ENCODE measurements around the gene DNAJC5G.
"Not testable (repeated sequence)": the region's sequence is repeated elsewhere in the genome, so short reads cannot be mapped to it uniquely, and the experiment has no call there.

DNAJC5G gene

GRCh38 chr2:27255187-27255586 is 20.0 kb upstream of the DNAJC5G start:
- no peak for DNase-seq

GRCh38 chr2:27255660-27256059 is 19.6 kb upstream of the DNAJC5G start:
- no peak for DNase-seq

GRCh38 chr2:27256855-27257454 is 18.3 kb upstream of the DNAJC5G start:
- no peak for DNase-seq

- DNase-seq = no peak
Measured at GRCh38 chr2:27258051-27258450, 17.2 kb upstream of the DNAJC5G start.

GRCh38 chr2:27261241-27261925 is 13.8 kb upstream of the DNAJC5G start:
- DNase-seq = no peak

- no peak for DNase-seq
Measured at GRCh38 chr2:27261926-27262298, 13.3 kb upstream of the DNAJC5G start.

- peak; percentile 65 to 72 for DNase-seq
Measured at GRCh38 chr2:27262379-27263286, 12.6 kb upstream of the DNAJC5G start, which contains the start of gene SLC30A3. Gene SLC30A3, minus strand, starts transcription at chr2:27263047. Its CDS starts 141 bp downstream, at chr2:27262906.

GRCh38 chr2:27263287-27264252 is 11.7 kb upstream of the DNAJC5G start:
- no peak for DNase-seq

GRCh38 chr2:27264253-27264752 is 10.9 kb upstream of the DNAJC5G start:
- no peak for DNase-seq

- DNase-seq = peak; percentile 37 to 72
Measured at GRCh38 chr2:27264753-27265535, 10.3 kb upstream of the DNAJC5G start.

- DNase-seq = no peak
Measured at GRCh38 chr2:27265536-27265870, 9.7 kb upstream of the DNAJC5G start.

- not testable (repeated sequence) for DNase-seq
Measured at GRCh38 chr2:27268296-27268695, 6.9 kb upstream of the DNAJC5G start.

- DNase-seq = peak in 1 of 2 donors; percentile 56
Measured at GRCh38 chr2:27270131-27270530, 5.1 kb upstream of the DNAJC5G start.

GRCh38 chr2:27270670-27271069 is 4.6 kb upstream of the DNAJC5G start:
- DNase-seq = peak; percentile 33 to 72

GRCh38 chr2:27271631-27272340 is 3.4 kb upstream of the DNAJC5G start:
- DNase-seq = no peak

GRCh38 chr2:27272537-27273522 is 2.4 kb upstream of the DNAJC5G start:
- DNase-seq = not testable (repeated sequence)

GRCh38 chr2:27278010-27278409 is 2.8 kb downstream of the DNAJC5G start:
- DNase-seq = no peak

- DNase-seq = no peak
Measured at GRCh38 chr2:27280826-27281225, 5.6 kb downstream of the DNAJC5G start.

- peak in 1 of 2 donors; percentile 41 for DNase-seq
Measured at GRCh38 chr2:27281442-27281841, 6.2 kb downstream of the DNAJC5G start.
